Right atrium auricular region (tissue), 2 donors: ENCODE measurements around the gene COBL. TPM values are rescaled to one million over a fixed set of nuclear protein-coding genes. Genes with fewer than 3 reads are reported as not detected.

Source experiments
- DNase-seq: peaks from one replicate; pipeline ENCODE4 v3.0.0-alpha.2; 2019; ENCODE audit warnings: low spot score
- H3K27ac ChIP-seq, 2 donors: fragments of 200-600 bp; sonication (generic); 1 replicate in 1 of 2; 2 replicates in 1 of 2; pipeline ENCODE4 v1.5.1; 2016 to 2019
- H3K27me3 ChIP-seq, 2 donors: fragments of 200-600 bp; sonication (generic); one replicate each; pipeline versions ENCODE4 v1.5.1 to v1.6.0; 2017 to 2019
- H3K36me3 ChIP-seq: fragments of 200-600 bp; sonication (generic); one replicate; pipeline ENCODE4 v1.5.1; 2016
- H3K4me1 ChIP-seq, 2 donors: fragments of 200-600 bp; sonication (generic); one replicate each; pipeline versions ENCODE4 v1.5.1 to v1.6.0; 2017 to 2019
- H3K4me3 ChIP-seq, 2 donors: fragments of 200-600 bp; sonication (generic); 1 replicate in 1 of 2; 2 replicates in 1 of 2; pipeline ENCODE4 v1.5.1; 2017 to 2019; ENCODE audit warnings: mild to moderate bottlenecking in 1 of 2, moderate library complexity in 1 of 2
- H3K9me3 ChIP-seq, 2 donors: fragments of 200-600 bp; sonication (generic); one replicate each; pipeline ENCODE4 v1.5.1; 2019
- total RNA-seq, 2 donors: library from RNA; depleted of rRNA; stranded (reverse); fragments of >200 nt; gene quantifications; one replicate each; pipeline ENCODE4 v1.1.0, GENCODE V29; 2016
- TF ChIP-seq, protein P1 (sequence below), 2 donors: fragments of 200-600 bp; sonication (generic); IDR thresholded peaks; one replicate each; pipeline ENCODE4 v1.5.1; 2019; ENCODE audit warnings: antibody characterized with exemption in 2 of 2

Gene COBL
- total RNA-seq, 2 donors from 2014 or later = 26.3 to 31.4 TPM

DNA sequence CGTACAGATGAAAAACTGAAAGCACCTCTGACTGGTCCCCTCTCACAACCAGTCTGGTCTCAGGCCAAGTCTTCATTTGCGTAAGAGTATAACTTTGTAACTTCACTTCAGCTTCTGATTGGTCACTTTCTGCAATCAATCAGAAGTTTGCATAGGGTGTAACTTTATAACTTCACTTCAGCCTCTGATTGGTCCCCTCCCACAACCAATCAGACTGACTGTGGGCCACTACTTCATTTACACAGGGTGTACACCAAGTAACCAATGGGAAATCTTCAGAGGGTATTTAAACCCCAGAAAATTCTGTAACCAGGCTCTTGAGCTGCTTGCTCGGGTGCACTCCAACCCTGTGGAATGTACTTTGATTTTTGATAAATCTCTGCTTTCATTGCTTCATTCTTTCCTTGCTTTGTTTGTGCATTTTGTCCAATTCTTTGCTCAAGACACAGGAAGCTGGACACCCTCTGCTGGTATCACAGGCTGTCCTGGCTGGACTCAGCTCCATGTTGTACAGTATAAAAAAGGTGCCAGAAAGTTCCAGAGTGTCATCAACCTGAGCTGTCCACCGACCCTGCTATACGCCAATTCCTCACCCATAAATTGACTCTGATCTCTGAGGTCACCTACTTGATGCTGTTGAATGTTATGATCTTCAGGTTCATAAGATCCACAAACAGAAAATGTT lies 74.5 kb downstream of the COBL start:
- Histone ChIP-seq H3K4me1 (peaks cover 0 to 10% of the 10 kb centered on the region in 2 donors), H3K9me3 (no peaks in the 10 kb centered on the region), H3K4me3 (no peak overlapping the region), H3K27ac (no peak overlapping the region), H3K36me3 (no peaks in the 10 kb centered on the region), H3K27me3 (no peaks in the 10 kb centered on the region)
- TF ChIP-seq, protein P1, sequence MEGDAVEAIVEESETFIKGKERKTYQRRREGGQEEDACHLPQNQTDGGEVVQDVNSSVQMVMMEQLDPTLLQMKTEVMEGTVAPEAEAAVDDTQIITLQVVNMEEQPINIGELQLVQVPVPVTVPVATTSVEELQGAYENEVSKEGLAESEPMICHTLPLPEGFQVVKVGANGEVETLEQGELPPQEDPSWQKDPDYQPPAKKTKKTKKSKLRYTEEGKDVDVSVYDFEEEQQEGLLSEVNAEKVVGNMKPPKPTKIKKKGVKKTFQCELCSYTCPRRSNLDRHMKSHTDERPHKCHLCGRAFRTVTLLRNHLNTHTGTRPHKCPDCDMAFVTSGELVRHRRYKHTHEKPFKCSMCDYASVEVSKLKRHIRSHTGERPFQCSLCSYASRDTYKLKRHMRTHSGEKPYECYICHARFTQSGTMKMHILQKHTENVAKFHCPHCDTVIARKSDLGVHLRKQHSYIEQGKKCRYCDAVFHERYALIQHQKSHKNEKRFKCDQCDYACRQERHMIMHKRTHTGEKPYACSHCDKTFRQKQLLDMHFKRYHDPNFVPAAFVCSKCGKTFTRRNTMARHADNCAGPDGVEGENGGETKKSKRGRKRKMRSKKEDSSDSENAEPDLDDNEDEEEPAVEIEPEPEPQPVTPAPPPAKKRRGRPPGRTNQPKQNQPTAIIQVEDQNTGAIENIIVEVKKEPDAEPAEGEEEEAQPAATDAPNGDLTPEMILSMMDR (IDR thresholded peaks at IDR 0.05) = no peak
- no peak for DNase-seq

DNA sequence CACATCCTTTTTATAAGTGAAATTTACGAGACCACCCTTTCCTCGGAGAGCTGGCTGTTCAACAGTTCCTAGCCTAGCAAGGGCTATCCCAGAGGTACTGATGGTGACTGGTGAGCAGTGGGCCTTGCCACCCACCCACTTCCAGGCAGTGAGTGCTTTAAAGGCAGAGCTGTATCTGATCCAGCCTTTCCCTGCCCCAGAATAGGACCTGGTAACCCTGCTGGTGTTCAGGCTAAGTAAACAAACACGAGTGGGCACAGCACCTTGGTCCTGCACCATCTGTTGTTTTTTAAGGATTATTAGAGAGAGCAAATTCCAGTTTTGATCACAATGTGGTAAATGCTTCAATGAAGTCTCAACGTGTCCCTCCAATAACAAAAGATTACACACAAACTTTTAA lies 75.7 kb downstream of the COBL start:
- no peaks in the 10 kb centered on the region for H3K36me3 ChIP-seq
- no peak overlapping the region for H3K27ac ChIP-seq
- H3K4me1 ChIP-seq = peaks cover 0 to 8% of the 10 kb centered on the region in 2 donors
- TF ChIP-seq, protein P1 (IDR thresholded peaks at IDR 0.05) = no peak
- H3K27me3 ChIP-seq = no peaks in the 10 kb centered on the region
- no peak for DNase-seq
- no peaks in the 10 kb centered on the region for H3K9me3 ChIP-seq
- no peak overlapping the region for H3K4me3 ChIP-seq

DNA sequence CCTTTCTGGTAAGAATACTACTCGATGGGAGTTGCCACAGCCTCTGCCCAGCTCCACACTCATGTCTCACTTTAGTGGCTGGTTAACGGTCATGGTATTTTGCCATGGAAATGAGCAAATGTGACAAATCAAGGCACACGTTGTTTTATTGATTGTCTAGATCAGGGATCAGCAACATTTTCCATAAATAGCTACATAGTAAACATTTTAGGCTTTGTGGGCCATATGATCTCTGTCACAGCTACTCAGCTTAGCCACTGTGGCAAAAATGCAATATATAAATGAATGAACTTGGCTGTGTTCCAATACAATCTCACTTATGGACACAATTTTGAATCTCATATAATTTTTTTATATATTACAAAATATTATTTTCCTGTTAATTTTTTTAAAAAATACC lies 76.9 kb downstream of the COBL start:
- no peak for DNase-seq
- Histone ChIP-seq H3K27ac (no peak overlapping the region), H3K27me3 (no peaks in the 10 kb centered on the region), H3K4me1 (peaks cover 0 to 4% of the 10 kb centered on the region in 2 donors), H3K9me3 (no peaks in the 10 kb centered on the region), H3K4me3 (no peak overlapping the region), H3K36me3 (no peaks in the 10 kb centered on the region)
- TF ChIP-seq, protein P1 (IDR thresholded peaks at IDR 0.05) = no peak

DNA sequence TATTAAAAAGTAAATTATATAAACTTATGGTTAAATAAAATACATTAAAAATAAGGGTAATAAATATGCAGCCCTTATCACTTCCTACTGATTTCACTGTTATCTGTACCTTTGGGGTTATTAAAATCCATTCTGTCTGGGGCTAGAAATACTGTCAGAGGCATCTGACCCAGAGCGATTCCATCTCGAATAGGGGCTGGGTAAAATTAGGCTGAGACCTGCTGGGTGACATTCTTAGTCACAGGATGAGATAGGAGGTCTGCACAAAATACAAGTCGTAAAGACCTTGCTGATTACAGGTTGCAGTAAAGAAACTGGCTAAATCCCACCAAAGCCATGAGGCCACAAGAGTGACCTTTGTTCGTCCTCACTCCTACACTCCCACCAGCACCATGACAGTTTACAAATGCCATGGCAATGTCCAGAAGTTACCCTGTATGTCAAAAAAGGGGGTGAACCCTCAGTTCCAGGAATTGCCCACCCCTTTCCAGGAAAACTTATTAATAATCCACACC lies 77.6 kb downstream of the COBL start:
- Histone ChIP-seq H3K4me3 (no peak overlapping the region), H3K27ac (no peak overlapping the region)

DNA sequence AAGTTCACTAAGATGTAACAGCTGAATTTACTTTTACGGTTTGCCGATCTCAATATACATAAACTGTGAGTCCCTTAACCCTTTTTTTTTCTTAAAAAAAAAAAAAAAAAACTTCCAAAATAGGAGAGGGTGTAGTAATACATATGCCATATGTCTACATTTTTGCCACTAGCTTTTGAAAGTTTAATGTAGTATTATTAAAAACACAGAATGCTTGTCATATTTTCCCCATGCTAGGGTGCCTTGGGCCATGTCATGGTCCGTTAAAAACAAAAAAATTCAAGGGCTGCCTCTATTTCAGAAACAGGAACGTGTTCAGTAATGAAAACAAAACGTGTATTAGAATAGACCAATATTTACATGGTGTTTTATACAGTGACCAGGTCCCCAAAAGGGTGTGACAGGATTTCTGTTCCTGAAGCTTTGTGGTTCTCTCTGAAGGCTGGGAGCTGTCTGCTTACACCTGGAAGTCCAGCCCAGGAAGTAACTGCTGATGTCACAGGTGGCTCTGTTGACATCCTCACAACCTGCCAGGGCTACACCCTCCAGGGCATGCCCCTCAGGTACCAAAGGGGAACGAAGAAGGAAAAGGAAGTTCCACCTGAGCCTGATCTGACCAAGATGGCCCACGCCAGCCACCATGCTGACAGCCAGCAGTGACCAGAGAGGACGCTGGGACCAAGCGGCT lies 79.0 kb downstream of the COBL start:
- Histone ChIP-seq H3K9me3 (no peaks in the 10 kb centered on the region), H3K27ac (no peak overlapping the region), H3K4me3 (no peak overlapping the region), H3K27me3 (no peaks in the 10 kb centered on the region), H3K4me1 (peaks cover 0 to 4% of the 10 kb centered on the region in 2 donors), H3K36me3 (no peaks in the 10 kb centered on the region)
- TF ChIP-seq, protein P1 (IDR thresholded peaks at IDR 0.05) = no peak
- no peak for DNase-seq

More for the DNA sequence above, 77.6 kb downstream of the COBL start:
- Histone ChIP-seq H3K4me1 (peaks cover 0 to 4% of the 10 kb centered on the region in 2 donors), H3K9me3 (no peaks in the 10 kb centered on the region), H3K27me3 (no peaks in the 10 kb centered on the region), H3K36me3 (no peaks in the 10 kb centered on the region)
- TF ChIP-seq, protein P1 (IDR thresholded peaks at IDR 0.05) = no peak
- DNase-seq = no peak
